HG02763 (cell line): Measurements from ENCODE around the gene XRCC5.

Source experiments
- ATAC-seq: cut with Tn5 transposase; IDR thresholded peaks from one replicate; pipeline ENCODE4 v1.9.1; 2021; ENCODE audit warnings: mild to moderate bottlenecking, moderate library complexity; ENCODE audit not compliant: unreplicated experiment

XRCC5 gene

GRCh38 chr2:216083464-216084281, 25.5 kb upstream of the XRCC5 start:
- no peak for ATAC-seq

DNA sequence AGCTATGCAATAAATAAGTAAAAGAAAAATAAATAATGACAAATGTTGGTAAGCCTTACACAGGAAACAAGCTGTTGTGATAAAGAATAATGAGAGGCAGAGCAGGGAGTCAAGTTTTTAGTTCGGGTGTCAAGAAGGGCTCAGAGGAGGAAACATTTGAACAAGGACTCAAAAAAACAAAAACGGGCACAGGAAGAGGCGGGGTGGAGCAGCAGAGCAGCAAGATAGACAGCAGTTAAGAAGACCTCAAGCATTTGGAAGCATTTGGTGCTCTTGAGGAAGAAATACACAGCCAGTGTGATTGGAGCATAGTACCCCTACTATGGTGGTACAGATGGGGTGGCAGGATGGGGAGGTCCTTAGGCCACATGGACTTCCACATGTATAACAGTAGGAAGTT, 24.6 kb upstream of the XRCC5 start:
- no peak for ATAC-seq

DNA sequence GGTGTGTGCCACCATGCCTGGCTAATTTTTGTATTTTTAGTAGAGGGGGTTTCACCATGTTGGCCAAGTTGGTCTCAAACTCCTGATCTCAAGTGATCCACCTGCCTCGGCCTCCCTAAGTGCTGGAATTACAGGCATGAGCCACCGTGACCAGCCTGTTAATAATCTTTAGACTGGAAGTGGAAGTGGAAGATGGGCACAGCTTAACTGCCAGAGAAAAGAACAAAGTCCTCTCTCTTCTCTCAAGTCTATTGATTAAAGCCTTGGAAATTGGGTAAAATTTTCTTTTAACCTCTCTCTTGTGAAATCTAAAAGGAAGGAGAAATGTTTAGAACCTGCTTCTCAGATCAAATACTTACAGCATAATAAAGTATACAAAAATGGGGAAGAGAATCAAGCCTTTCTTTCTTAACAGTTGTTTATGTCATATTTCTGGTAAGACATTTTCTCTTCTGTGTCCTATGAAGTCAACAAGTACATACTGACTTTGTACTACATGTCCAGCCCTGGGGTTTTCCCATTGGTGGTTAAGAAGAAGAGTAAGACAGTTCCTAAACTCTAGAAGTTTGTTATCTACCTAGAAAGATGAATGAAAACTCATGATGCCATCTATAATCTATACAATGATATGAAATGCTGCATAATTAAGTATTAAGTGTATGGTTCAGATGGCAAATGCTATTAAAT, 22.8 kb upstream of the XRCC5 start:
- ATAC-seq, result no peak

GRCh38 chr2:216090369-216090786, 18.8 kb upstream of the XRCC5 start:
- no peak for ATAC-seq

GRCh38 chr2:216092646-216093045, 16.5 kb upstream of the XRCC5 start:
- ATAC-seq, result no peak

- ATAC-seq, result no peak
These were observed 14.4 kb upstream of the XRCC5 start for GRCh38 chr2:216094701-216095100.

DNA sequence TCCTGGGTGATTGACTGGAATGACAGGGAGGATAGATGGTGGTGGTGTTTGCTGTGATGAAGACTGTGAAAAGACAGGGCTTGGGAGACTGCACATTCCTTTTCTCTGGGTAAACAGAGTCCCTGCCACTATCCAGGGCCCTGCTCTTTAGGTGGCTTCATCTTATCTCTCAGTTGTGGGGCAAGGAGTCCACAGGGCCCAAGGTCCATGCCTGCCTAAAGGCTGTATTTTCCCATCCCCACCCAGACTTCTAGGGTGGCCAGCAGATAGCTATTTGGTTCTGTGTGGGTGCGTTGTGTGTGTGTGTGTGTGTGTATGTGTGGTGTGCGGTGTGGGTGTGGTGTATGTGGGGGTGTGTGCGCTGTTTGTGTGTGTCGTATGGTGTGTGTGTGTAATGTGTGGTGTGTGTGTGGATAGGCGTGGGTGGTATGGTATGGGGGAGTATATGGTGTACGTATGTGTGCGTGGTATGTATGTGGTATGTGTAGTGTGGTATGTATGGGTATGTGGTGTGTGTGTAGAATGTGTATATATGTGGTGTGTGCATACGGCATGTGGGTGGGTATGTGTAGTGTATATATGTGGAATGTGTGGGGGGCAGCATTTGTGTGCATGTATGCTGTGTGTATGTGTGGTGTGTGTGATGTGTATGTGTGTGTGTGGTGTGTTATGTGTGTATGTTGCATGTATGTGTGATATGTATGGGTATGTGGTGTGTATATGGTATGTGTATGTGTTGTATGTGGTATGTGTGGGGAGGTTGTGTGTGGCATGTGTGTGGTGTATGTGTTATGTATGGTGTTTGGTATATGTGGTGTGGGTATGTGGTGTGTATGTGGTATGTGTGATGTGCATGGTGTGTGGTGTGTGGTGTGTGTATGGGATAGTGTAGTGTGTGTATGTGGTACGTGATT, 10.5 kb upstream of the XRCC5 start:
- ATAC-seq, result no peak

GRCh38 chr2:216101109-216101508, 8.0 kb upstream of the XRCC5 start:
- no peak for ATAC-seq

GRCh38 chr2:216103213-216103612, 5.9 kb upstream of the XRCC5 start:
- no peak for ATAC-seq

DNA sequence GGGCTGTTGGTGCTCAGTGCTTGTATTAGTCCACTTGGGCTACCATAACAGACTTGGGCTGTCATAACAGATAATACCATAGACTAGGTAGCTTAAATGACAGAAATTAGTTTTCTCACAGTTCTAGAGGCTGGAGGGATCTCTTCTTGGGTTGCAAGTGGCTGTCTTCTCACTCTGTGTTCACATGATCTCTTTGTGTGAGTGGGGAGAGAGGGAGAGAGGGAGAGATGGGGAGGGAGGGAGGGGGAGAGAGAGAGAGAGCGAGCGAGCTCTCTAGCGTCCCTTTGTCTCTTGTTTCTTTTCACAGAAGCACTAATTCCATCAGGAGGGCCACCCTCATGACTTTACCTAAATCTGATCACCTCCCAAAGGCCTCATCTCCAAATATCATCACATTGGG, 4.5 kb upstream of the XRCC5 start:
- no peak for ATAC-seq

GRCh38 chr2:216107320-216107719, 1.8 kb upstream of the XRCC5 start:
- no peak for ATAC-seq

DNA sequence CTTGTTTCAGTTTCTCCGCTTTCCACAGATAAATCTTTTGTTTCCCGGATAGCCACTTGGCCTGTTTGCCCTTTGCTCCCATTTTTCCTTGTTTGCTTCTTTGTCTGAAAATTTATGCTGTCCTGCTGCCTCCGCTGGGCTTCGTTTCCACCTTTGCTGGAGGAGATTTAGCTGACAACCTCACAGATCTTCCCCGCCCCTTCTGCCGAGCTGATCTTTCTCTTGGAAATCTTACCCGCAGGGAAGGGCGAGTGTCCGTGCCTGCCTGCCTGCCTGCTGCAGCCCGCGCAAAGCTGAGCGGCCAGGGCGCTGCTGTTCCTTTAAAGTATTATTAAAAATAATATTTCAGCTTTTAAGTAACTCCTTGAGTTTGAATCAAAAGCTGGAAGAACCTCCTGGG, 1.4 kb upstream of the XRCC5 start:
- no peak for ATAC-seq

- no peak for ATAC-seq
These were observed 710 bp upstream of the XRCC5 start for GRCh38 chr2:216108310-216108966.

- ATAC-seq, result no peak
These were observed 940 bp downstream of the XRCC5 start for GRCh38 chr2:216109962-216110614.

DNA sequence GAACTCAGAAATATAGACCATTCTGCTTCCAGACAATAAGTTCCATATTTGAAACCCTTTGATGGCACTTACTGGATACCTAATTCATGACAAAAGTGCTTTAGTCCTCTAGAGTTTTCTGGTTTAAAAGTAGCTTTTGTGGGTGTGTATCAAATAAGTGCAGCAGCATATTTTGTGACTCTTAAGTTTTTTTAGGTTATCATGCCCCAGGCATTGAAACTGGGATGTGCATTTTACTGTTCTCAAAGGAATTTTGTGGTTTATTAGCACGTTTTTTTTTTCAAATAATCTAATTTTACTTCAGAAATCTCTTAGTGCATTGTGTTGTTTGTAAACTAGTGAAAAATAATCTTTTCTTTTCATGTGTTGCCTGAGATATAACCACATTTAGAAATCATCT, 1.5 kb downstream of the XRCC5 start:
- ATAC-seq, result no peak

- ATAC-seq, result no peak
These were observed 2.0 kb downstream of the XRCC5 start for GRCh38 chr2:216111122-216111521.

GRCh38 chr2:216112926-216113325, 3.8 kb downstream of the XRCC5 start:
- ATAC-seq, result no peak

- peak; percentile 48 for ATAC-seq
These were observed 4.4 kb downstream of the XRCC5 start for GRCh38 chr2:216113572-216113971.

GRCh38 chr2:216114382-216114713, 5.2 kb downstream of the XRCC5 start:
- ATAC-seq, result no peak

DNA sequence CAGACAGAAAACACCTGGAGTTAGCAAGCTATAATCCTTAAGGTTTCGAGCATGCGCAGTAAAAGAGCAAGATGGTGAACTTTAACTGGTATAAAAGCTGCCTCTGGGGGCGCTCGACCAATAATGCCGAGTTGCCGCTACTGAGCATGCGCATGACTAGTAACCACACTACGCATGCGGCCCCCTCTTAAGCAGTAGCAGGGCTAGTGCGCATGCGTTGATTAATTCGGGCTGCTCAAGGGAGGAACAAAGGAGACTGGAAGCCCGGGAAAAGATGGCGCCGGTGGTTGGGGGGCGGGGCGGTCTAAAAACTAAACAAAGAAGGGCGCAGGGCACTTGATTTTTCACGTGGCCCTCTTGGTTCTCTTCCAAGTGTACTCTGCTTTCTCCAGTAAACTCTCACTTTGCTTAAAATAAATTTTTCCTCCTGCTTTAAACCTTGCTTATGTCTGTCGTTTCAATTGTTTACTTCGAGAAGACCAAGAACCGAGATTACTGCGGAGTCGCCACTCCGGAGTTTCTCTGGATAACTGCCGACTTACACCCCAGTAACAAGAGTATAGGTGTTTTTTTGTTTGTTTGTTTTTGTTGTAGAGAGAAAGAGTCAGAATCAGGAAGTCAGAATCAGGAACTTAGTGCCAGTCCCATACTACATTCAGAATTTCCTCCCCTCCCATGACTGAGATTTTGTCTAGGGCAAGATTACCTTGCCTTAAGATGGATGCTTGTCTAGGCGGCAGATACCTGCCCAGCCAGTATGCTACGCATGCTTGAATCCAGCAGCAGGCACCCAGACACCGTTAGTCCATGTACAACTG, 5.8 kb downstream of the XRCC5 start:
- peak; percentile 60 for ATAC-seq
